ENCODE measurements around the gene IZUMO2. TPM values are rescaled to one million over a fixed set of nuclear protein-coding genes. Genes with fewer than 3 reads are reported as not detected.

Gene IZUMO2
- total and polyA plus RNA-seq, 2 donors (not counting 1 experiment from before 2014, with no cell fraction given): not detected

DNA sequence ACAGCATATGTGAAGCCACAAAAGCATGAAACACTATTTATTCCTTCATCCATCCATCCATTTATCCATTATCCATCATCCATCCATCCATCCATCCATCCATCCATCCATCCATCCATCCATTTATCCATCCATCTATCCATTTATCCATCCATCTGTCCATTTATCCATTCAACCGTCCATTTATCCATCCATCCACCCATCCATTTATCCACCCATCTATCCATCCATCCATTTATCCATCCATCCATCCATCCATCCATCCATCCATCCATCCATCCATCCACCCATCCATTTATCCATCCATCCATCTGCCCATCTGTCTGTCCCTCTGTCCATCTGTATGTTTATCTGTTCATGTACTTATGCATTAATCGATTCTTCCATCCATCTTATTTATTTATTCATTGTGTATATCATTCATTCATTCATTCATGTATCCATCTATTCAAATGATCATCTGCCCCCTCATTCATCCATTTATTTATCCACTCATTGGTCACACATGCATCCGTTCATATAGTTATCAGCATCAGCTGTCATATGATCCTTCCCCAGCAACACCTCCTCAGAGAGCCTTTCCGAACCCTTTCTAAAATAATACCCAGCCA, 33.3 kb upstream of the IZUMO2 start:
- Mint-ChIP-seq H3K4me3 (no peak overlapping the region), H3K9me3 (ENCODE audit: insufficient read depth) (no peaks in the 10 kb centered on the region), H3K4me1 (no peaks in the 10 kb centered on the region), H3K27ac (no peak overlapping the region), H3K27me3 (peaks cover 51% of the 10 kb centered on the region)
- H3K4me1 ChIP-seq (ENCODE audit: control insufficient read depth in 2 of 2, insufficient read depth in 2 of 2, low read length in 2 of 2): no peaks in the 10 kb centered on the region
- ATAC-seq (ENCODE audit: low read depth): no peak
- peaks cover 0 to 13% (median 0%) of the 10 kb centered on the region in 3 donors for H3K9me3 ChIP-seq (ENCODE audit: control extremely low read depth in 1 of 3, control insufficient read depth in 2 of 3, insufficient read depth in 1 of 3, low read length in 2 of 3)
- no peak overlapping the region for H3K4me3 ChIP-seq (ENCODE audit: control extremely low read depth in 1 of 5, extremely low read depth in 1 of 5, insufficient read depth in 1 of 5, low read depth in 2 of 5, low read length in 4 of 5)
- no peak overlapping the region for H3K27ac ChIP-seq (ENCODE audit: low read length in 2 of 2)
- intact Hi-C loops (cut with micrococcal nuclease): no loop called here
- no peak overlapping the region for H3K4me2 ChIP-seq (replicated peaks; ENCODE audit: low read depth, low read length, poor library complexity, severe bottlenecking)
- H3K9ac ChIP-seq (ENCODE audit: low read length): no peak overlapping the region
- CTCF ChIA-PET: no interaction called here
- H3K36me3 ChIP-seq (replicated peaks in 1 of 2; ENCODE audit: control extremely low read depth in 1 of 2, control insufficient read depth in 1 of 2, extremely low read depth in 1 of 2, insufficient read depth in 2 of 2, low read length in 1 of 2): no peaks in the 10 kb centered on the region
- H4K20me1 ChIP-seq (ENCODE audit: control insufficient read depth, insufficient read depth, low read length, poor library complexity, severe bottlenecking): no peaks in the 10 kb centered on the region
- DNase-seq: no peak
- WGBS (ENCODE audit: insufficient coverage): 80% methylated on average over 3 of the region's 4 CpGs
- no peaks in the 10 kb centered on the region for H3K79me2 ChIP-seq (ENCODE audit: control insufficient read depth, insufficient read depth, low read length)
- POLR2A ChIA-PET: no interaction called here
- TF ChIP-seq EZH2 (IDR thresholded peaks at IDR 0.05; ENCODE audit: borderline replicate concordance, insufficient read depth, low read depth, low read length, poor library complexity, severe bottlenecking): no peak
- H3K27me3 ChIP-seq (replicated peaks in 1 of 4; ENCODE audit: control extremely low read depth in 1 of 4, control insufficient read depth in 3 of 4, insufficient read depth in 4 of 4, low read length in 3 of 4): peaks cover 0 to 23% (median 5%) of the 10 kb centered on the region in 4 experiments
- no peak overlapping the region for H2AFZ ChIP-seq (ENCODE audit: insufficient read depth, low read depth, low read length, poor library complexity, severe bottlenecking)

DNA sequence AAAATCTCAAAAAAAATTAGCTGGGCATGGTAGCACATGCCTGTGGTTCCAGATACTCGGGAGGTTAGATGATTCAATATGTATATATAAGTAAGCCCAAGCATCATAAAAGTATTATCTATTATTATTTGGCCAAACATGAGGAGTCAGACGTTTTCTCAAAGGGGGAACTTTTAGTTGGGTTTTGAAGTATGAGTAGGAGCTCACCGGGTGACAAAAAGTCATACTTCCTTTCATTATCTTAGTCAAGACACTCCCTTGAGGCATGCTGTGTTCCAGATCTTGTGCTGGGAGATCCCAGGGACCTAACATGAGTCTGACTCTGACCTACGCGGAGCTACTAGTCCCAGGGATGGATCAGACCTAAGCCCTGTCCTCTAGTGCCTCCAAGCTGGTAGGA, 32.1 kb upstream of the IZUMO2 start:
- Histone ChIP-seq H3K4me2 (replicated peaks; ENCODE audit: low read depth, low read length, poor library complexity, severe bottlenecking) (no peak overlapping the region), H3K9ac (ENCODE audit: low read length) (no peak overlapping the region), H3K9me3 (ENCODE audit: control extremely low read depth in 1 of 3, control insufficient read depth in 2 of 3, insufficient read depth in 1 of 3, low read length in 2 of 3) (peaks cover 0 to 9% (median 0%) of the 10 kb centered on the region in 3 donors), H2AFZ (ENCODE audit: insufficient read depth, low read depth, low read length, poor library complexity, severe bottlenecking) (no peak overlapping the region), H3K4me1 (ENCODE audit: control insufficient read depth in 2 of 2, insufficient read depth in 2 of 2, low read length in 2 of 2) (no peaks in the 10 kb centered on the region), H3K4me3 (ENCODE audit: control extremely low read depth in 1 of 5, extremely low read depth in 1 of 5, insufficient read depth in 1 of 5, low read depth in 2 of 5, low read length in 4 of 5) (no peak overlapping the region), H3K27me3 (replicated peaks in 1 of 4; ENCODE audit: control extremely low read depth in 1 of 4, control insufficient read depth in 3 of 4, insufficient read depth in 4 of 4, low read length in 3 of 4) (peaks cover 0 to 18% (median 5%) of the 10 kb centered on the region in 4 experiments), H3K79me2 (ENCODE audit: control insufficient read depth, insufficient read depth, low read length) (no peaks in the 10 kb centered on the region), H3K36me3 (replicated peaks in 1 of 2; ENCODE audit: control extremely low read depth in 1 of 2, control insufficient read depth in 1 of 2, extremely low read depth in 1 of 2, insufficient read depth in 2 of 2, low read length in 1 of 2) (no peaks in the 10 kb centered on the region), H4K20me1 (ENCODE audit: control insufficient read depth, insufficient read depth, low read length, poor library complexity, severe bottlenecking) (no peaks in the 10 kb centered on the region), H3K27ac (ENCODE audit: low read length in 2 of 2) (no peak overlapping the region)
- no peak for TF ChIP-seq EZH2 (IDR thresholded peaks at IDR 0.05; ENCODE audit: borderline replicate concordance, insufficient read depth, low read depth, low read length, poor library complexity, severe bottlenecking)
- TF ChIP-seq, protein P1, sequence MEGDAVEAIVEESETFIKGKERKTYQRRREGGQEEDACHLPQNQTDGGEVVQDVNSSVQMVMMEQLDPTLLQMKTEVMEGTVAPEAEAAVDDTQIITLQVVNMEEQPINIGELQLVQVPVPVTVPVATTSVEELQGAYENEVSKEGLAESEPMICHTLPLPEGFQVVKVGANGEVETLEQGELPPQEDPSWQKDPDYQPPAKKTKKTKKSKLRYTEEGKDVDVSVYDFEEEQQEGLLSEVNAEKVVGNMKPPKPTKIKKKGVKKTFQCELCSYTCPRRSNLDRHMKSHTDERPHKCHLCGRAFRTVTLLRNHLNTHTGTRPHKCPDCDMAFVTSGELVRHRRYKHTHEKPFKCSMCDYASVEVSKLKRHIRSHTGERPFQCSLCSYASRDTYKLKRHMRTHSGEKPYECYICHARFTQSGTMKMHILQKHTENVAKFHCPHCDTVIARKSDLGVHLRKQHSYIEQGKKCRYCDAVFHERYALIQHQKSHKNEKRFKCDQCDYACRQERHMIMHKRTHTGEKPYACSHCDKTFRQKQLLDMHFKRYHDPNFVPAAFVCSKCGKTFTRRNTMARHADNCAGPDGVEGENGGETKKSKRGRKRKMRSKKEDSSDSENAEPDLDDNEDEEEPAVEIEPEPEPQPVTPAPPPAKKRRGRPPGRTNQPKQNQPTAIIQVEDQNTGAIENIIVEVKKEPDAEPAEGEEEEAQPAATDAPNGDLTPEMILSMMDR (IDR thresholded peaks at IDR 0.05): no peak
- ChIA-PET POLR2A (no interaction called here), CTCF (interaction anchor here (1.3 kb wide), 1 partner anchor 15 kb away, joined by 3 read pairs; no protein-coding TSS in a partner anchor)
- intact Hi-C loops (cut with micrococcal nuclease): no loop called here
- Mint-ChIP-seq H3K4me1 (no peaks in the 10 kb centered on the region), H3K27ac (no peak overlapping the region), H3K27me3 (peaks cover 49% of the 10 kb centered on the region), H3K4me3 (no peak overlapping the region), H3K9me3 (ENCODE audit: insufficient read depth) (peaks cover under 1% of the 10 kb centered on the region)
- no peak for ATAC-seq (ENCODE audit: low read depth)
- WGBS (ENCODE audit: insufficient coverage): 100% methylated on average over 2 of the region's 5 CpGs
- DNase-seq: no peak
